Measurements from ENCODE around the gene WLS.
"Not testable (repeated sequence)": the region's sequence is repeated elsewhere in the genome, so short reads cannot be mapped to it uniquely, and the experiment has no call there.

The WLS gene

DNA sequence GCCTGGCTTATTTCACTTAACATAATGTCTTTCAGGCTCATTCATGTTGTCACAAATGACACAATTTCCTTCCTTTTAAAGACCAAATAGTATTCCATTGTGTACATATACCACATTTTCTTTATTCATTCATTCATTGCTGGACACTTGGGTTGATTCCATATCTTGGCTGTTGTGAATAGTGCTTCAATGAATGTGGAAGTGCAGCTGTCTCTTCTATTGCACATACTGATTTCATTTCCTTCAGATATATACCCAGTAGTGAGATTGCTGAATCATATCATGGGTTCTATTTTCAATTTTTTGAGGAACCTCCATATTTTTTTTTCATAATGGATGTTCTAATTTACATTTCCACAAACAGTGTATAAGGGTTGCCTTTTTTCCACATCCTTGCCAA lies 38.6 kb upstream of the WLS start:
- TF ChIP-seq, protein P1, sequence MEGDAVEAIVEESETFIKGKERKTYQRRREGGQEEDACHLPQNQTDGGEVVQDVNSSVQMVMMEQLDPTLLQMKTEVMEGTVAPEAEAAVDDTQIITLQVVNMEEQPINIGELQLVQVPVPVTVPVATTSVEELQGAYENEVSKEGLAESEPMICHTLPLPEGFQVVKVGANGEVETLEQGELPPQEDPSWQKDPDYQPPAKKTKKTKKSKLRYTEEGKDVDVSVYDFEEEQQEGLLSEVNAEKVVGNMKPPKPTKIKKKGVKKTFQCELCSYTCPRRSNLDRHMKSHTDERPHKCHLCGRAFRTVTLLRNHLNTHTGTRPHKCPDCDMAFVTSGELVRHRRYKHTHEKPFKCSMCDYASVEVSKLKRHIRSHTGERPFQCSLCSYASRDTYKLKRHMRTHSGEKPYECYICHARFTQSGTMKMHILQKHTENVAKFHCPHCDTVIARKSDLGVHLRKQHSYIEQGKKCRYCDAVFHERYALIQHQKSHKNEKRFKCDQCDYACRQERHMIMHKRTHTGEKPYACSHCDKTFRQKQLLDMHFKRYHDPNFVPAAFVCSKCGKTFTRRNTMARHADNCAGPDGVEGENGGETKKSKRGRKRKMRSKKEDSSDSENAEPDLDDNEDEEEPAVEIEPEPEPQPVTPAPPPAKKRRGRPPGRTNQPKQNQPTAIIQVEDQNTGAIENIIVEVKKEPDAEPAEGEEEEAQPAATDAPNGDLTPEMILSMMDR (IDR thresholded peaks at IDR 0.05): no peak
- no peak for TF ChIP-seq ZFX (IDR thresholded peaks at IDR 0.05; ENCODE audit: borderline replicate concordance)
- H3K27ac ChIP-seq: no peak overlapping the region

DNA sequence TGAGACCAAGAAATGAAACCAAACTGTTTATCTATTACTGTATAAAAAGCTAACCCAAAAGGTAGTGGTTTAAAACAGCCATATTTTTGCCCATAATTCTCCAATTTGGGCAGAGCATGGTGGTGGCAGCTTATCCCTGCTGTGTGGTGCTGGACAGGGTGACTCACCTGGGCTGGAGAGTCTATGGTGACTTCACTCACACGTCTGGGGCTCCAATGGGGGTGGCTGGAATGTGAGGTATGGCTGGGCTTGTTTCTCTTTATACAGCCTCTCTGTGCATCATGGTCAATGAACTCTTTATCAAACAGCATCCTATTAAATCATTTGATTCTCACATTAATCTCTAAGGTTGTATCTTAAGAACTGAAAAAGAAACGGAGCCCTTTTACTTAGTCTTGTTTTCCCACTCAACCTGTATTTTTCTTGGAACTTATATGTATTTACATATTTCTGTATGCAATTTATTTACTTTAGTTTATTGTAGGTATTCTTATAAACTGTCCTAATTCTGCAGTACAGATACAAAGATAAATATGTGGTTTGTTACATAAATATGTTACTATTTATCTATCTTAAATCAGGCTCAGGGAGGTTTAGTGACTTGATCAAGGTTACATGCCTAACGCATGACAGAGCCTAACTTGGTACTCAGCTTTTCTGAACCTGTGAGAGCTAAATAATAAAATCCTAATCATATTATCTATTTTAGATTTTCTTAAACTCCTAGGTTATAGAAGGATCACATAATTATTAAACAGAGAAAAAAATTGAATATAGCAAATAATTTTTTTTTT lies 37.5 kb upstream of the WLS start:
- no peak for TF ChIP-seq ZFX (IDR thresholded peaks at IDR 0.05; ENCODE audit: borderline replicate concordance)
- TF ChIP-seq, protein P1 (IDR thresholded peaks at IDR 0.05): no peak
- no peak overlapping the region for H3K27ac ChIP-seq

DNA sequence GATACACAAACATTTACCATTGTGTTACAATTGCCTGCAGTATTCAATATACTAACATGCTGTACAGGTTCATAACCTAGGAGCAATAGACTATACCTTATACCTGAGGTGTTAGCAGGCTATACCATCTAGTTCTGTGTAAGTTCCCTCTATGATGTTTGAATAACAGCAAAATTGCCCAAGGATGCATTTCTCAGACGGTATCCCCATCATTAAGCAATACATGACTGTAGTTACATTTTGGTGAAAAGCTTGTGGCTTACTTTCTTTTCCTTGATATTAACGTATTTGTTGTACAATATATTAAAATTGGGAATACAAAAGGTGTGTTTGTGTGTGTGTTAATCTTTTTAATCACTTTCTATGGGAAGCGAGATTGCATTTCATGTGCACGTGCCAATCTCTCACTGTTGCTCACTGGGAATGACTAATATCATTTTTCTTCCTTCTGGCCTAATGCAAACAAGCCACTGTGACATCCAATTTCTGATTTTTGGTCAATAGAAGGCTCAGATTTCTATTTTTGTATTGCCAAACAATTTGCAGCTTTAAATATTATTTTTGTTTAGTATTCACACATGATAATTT lies 36.7 kb upstream of the WLS start:
- no peak overlapping the region for H3K27ac ChIP-seq
- TF ChIP-seq, protein P1 (IDR thresholded peaks at IDR 0.05): no peak
- TF ChIP-seq ZFX (IDR thresholded peaks at IDR 0.05; ENCODE audit: borderline replicate concordance): no peak

DNA sequence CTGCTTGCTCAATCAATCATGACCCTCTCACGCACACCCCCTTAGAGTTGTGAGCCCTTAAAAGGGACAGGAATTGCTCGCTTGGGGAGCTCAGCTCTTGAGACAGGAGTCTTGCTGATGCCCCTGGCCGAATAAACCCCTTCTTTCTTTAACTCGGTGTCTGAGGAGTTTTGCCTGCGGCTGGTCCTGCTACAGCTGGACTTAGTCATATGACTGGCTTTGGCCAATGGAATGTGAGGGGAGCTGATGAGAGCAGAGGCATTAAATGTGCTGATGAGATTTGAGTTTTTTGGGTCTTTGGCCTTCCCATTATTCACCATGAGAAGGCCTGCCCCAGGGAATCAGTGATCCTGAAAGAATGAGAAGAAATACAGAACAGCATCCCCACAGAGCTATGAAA lies 24.5 kb upstream of the WLS start:
- H3K27ac ChIP-seq: not testable (repeated sequence)

DNA sequence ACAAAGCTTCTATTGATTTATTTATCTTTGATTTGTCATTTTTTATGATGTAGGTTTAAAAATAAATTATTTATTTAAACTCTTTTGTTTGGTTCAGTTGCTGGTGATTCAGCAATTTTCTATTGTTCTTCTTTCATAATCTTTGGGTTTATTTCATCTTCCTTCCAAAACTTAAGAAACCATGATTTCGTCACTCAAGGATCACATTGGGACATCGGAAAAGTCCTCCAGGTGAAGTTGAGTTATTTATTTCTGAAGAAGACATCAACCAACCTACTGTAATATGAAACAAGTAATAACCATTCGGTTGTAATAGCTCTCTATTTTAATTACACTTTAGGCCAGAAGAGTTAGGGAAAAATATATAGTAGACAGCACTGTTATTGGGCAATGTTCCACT lies 23.0 kb upstream of the WLS start:
- no peak for TF ChIP-seq ZFX (IDR thresholded peaks at IDR 0.05; ENCODE audit: borderline replicate concordance)
- TF ChIP-seq, protein P1 (IDR thresholded peaks at IDR 0.05): no peak
- H3K27ac ChIP-seq: no peak overlapping the region

DNA sequence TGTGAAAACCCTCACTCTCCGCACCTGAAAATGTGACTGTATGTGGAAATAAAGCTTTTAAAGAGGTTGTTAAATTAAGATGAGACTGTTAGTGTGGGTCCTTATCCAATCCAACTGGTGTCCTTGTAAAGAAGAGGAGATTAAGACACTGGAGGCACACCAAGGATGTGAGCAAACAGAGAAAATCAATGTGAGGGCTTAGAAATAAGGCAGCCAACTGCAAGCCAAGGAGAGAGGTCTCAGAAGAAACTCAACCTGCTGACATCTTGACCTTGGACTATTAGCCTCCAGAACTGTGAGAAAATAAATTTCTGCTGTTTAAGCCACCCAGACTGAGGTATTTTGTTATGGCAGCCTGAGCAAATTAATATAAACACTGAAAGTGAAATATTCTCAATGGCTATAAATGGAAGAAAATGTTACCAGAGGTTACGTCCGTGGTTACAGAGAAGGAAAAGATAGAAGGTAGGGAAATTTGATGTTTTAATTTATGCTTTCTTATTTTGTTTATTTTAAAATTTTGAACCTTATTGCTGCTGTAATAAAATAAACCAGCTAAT lies 22.4 kb upstream of the WLS start:
- H3K27ac ChIP-seq: no peak overlapping the region
- TF ChIP-seq, protein P1 (IDR thresholded peaks at IDR 0.05): no peak
- no peak for TF ChIP-seq ZFX (IDR thresholded peaks at IDR 0.05; ENCODE audit: borderline replicate concordance)

DNA sequence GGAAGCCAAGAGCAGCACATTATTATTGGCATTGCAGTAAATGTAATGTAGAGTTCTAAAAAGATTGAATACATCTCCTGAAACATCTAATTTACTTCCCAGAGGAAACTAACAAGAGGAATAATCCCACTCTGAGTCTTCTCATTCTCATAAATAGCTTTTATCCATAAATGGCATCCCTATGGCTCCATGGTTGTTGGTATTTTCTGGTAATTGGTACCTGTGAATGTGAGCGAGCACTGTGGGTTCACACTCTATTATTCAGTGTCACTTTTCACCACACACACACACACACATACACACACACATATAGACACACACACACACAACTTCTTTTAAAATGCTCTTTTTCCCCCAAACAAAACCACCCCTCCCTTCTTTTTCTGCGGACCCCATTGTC lies 4.7 kb upstream of the WLS start:
- no peak overlapping the region for H3K27ac ChIP-seq
- TF ChIP-seq, protein P1 (IDR thresholded peaks at IDR 0.05): no peak
- TF ChIP-seq ZFX (IDR thresholded peaks at IDR 0.05; ENCODE audit: borderline replicate concordance): no peak

Data from 22Rv1 (cell line).